ENCODE data around the gene NR6A1. TPM values are rescaled to one million over a fixed set of nuclear protein-coding genes. Genes with fewer than 3 reads are reported as not detected.

NR6A1 gene
- total RNA-seq, 1 donor from 2014 or later = 63.8 TPM

- Mint-ChIP-seq H3K27me3 (ENCODE audit: unreplicated experiment) (no peaks in the 10 kb centered on the region), H3K9me3 (ENCODE audit: unreplicated experiment) (no peaks in the 10 kb centered on the region), H3K4me3 (ENCODE audit: unreplicated experiment) (no peak overlapping the region), H3K4me1 (ENCODE audit: unreplicated experiment) (peaks cover 4% of the 10 kb centered on the region), H3K36me3 (ENCODE audit: low read depth, unreplicated experiment) (no peaks in the 10 kb centered on the region), H3K27ac (ENCODE audit: unreplicated experiment) (no peak overlapping the region)
- no peak for TF ChIP-seq CTCF (IDR thresholded peaks at IDR 0.05; ENCODE audit: unreplicated experiment)
- no peak for DNase-seq (ENCODE audit: low spot score)
These were observed 99.2 kb downstream of the NR6A1 start for GRCh38 chr9:124671861-124672260.

DNA sequence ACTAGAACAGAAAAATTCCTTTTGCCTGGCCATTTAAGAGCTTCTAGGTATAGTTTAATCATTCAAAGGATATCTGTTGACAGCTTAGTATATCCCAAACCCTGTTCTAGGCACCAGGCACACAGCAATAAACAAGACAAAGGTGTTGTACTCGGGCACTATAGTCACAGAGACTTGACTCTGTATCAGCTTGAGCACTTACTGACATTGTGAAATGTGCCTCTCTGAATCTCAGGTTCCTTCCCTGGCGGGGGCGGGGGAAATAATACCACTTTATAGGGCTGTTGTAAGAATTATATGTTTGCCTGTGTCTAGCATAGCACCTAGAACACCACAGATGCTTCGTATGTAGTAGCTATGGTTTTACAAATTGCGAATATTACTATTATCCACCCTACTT lies 104.5 kb downstream of the NR6A1 start:
- H3K9me3 Mint-ChIP-seq (ENCODE audit: unreplicated experiment) = no peaks in the 10 kb centered on the region
- no peak for DNase-seq (ENCODE audit: low spot score)
- H3K36me3 Mint-ChIP-seq (ENCODE audit: low read depth, unreplicated experiment) = no peaks in the 10 kb centered on the region
- no peaks in the 10 kb centered on the region for H3K27me3 Mint-ChIP-seq (ENCODE audit: unreplicated experiment)
- TF ChIP-seq CTCF (IDR thresholded peaks at IDR 0.05; ENCODE audit: unreplicated experiment) = no peak
- H3K4me3 Mint-ChIP-seq (ENCODE audit: unreplicated experiment) = no peak overlapping the region
- no peak overlapping the region for H3K27ac Mint-ChIP-seq (ENCODE audit: unreplicated experiment)
- H3K4me1 Mint-ChIP-seq (ENCODE audit: unreplicated experiment) = peaks cover 22% of the 10 kb centered on the region

- Mint-ChIP-seq H3K27me3 (ENCODE audit: unreplicated experiment) (no peaks in the 10 kb centered on the region), H3K4me3 (ENCODE audit: unreplicated experiment) (no peak overlapping the region), H3K4me1 (ENCODE audit: unreplicated experiment) (peaks cover 30% of the 10 kb centered on the region), H3K27ac (ENCODE audit: unreplicated experiment) (no peak overlapping the region), H3K9me3 (ENCODE audit: unreplicated experiment) (no peaks in the 10 kb centered on the region), H3K36me3 (ENCODE audit: low read depth, unreplicated experiment) (no peaks in the 10 kb centered on the region)
- no peak for DNase-seq (ENCODE audit: low spot score)
- TF ChIP-seq CTCF (IDR thresholded peaks at IDR 0.05; ENCODE audit: unreplicated experiment) = no peak
These were observed 105.6 kb downstream of the NR6A1 start for GRCh38 chr9:124665391-124666058.

- Mint-ChIP-seq H3K9me3 (ENCODE audit: unreplicated experiment) (no peaks in the 10 kb centered on the region), H3K27ac (ENCODE audit: unreplicated experiment) (peak overlapping the region; percentile 46), H3K36me3 (ENCODE audit: low read depth, unreplicated experiment) (no peaks in the 10 kb centered on the region), H3K27me3 (ENCODE audit: unreplicated experiment) (no peaks in the 10 kb centered on the region), H3K4me1 (ENCODE audit: unreplicated experiment) (peaks cover 40% of the 10 kb centered on the region), H3K4me3 (ENCODE audit: unreplicated experiment) (no peak overlapping the region)
- DNase-seq (ENCODE audit: low spot score) = no peak
- TF ChIP-seq CTCF (IDR thresholded peaks at IDR 0.05; ENCODE audit: unreplicated experiment) = no peak
These were observed 107.0 kb downstream of the NR6A1 start for GRCh38 chr9:124664143-124664542.

- Mint-ChIP-seq H3K4me1 (ENCODE audit: unreplicated experiment) (peaks cover 45% of the 10 kb centered on the region), H3K27me3 (ENCODE audit: unreplicated experiment) (peaks cover 4% of the 10 kb centered on the region), H3K4me3 (ENCODE audit: unreplicated experiment) (no peak overlapping the region), H3K27ac (ENCODE audit: unreplicated experiment) (peak overlapping the region; percentile 76), H3K9me3 (ENCODE audit: unreplicated experiment) (no peaks in the 10 kb centered on the region), H3K36me3 (ENCODE audit: low read depth, unreplicated experiment) (no peaks in the 10 kb centered on the region)
- TF ChIP-seq CTCF (IDR thresholded peaks at IDR 0.05; ENCODE audit: unreplicated experiment) = no peak
- no peak for DNase-seq (ENCODE audit: low spot score)
These were observed 107.8 kb downstream of the NR6A1 start for GRCh38 chr9:124663046-124663961.

Measured in endothelial cell (in vitro differentiated cells).